DMS114 treated with DMSO at 0.1 percent for 48 hours (cell line): ENCODE measurements around the gene LRCH4.

ENCODE experiments used
- DNase-seq: peaks from one replicate; lab custom pipeline; 2025; ENCODE audit not compliant: unreplicated experiment; lab: John Stamatoyannopoulos, UW

The LRCH4 gene

DNA sequence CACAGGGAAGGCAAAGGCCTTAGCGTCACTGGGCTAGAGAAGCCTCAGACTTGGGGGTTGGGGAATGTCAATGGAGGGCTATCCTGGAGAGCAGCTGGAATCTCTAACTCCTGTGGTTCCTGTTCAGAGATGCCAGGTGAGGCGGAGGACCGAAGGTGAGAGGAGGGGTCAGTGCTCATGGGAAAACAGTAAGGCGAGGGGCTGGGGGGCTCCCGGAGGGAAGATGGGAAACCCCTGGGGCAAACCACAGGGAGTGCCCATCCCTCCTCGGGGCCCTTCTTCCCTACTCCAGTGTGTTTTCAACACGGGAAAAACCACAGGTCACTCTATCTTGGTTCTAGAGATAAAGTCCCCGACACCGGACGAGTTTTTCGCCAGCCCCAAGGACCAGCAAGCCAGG, 3.3 kb downstream of the LRCH4 start:
- DNase-seq, result no peak

DNA sequence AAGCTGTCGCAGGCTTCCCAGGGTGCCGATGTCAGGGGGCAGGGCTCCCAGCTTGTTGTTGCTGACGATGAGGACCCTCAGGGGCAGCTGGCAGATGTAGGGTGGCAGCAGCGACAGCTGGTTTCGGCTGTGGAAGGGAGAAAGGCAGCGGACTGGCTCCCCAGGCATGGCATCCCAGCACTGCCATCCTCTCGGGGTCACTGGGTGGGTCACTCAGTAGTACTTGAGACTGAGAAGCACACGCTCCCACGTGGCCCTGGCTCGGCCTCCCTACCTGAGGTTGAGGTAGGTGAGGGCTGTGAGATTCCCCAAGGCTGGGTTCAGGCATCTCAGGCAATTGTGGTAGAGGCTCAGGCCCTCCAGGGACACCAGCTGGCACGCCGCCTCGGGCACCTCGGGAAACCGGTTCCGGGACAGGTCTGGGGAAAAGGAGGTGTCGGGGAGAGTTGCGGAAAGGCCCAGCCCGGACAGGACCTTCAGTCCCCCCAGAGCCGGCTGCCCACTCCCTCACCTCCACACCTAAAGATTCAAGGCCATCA, 3.8 kb downstream of the LRCH4 start:
- no peak for DNase-seq

DNA sequence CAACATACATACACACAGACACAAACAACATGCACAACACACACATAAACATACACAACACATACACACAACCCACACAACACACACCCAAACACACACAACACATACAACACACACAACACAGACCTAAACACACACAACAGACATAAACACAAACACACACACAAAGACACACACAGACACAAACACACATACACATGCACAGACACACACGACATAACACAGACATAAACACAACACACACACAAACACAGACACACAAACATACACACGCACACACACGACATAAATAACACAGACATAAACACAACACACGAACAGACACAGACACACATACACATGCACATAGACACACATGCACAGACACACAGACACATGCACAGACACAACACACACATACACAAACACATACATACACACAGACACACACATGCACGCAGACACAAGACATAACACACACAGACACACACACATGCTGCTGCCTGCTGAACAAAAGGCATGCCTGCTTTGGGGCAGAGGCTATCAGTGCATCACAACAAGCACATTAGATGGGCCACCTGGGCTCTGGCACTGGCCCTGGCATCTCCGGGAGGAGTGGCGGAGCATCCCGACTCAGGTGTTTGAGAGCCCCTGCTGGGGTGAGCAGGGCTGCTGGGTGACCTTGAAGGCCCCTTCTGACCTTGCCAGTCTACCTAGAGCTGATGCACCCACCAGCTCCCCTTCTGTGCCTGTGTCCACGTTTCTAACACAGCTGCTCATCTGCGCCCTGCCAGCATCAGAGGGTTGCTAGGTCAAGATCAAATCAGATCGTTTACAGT, 5.3 kb downstream of the LRCH4 start:
- DNase-seq, result no peak

DNA sequence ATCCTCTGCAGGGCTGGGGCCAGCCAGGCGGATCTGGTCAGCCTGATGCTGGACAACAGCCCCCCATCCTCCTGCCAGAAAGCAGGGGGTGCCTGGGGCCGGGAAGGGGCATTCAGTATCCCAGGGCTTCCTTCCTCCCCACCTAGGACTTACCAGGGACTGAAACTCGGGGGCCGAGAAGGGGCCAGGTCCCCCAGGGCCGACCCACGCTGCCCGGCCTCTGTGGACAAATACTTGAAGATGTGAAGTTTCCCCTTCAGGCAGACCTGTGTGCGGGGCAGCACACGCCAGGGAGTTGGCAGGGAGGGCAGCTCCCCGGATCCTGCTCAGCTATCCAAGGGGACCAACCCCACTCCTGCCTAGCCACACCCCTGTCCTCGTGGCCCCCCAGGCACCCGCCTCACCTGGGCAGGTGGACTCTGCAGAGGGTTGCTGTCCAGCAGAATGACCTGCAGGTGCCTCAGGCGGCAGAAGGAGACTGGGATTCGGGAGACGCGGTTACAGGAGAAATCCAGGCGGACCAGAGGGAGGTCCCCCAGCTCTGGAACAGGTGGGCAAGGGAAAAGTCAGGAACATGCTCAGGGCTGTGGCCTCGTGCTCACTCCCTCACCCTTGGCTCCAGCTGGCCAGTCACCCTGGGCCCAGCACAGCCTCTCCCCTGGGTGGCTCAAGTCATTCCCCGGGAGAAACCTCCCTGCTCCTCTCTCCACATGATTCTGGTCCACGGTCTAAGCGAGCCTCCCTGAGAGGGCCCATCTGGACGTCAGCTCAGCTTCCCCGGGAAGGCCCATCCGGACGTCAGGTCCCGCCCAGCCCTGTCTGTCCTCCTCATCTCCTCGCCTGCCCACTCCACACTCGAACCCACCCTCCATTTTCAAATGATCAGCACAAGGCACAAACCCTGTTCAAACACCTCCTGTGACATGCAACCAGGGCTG, 7.4 kb downstream of the LRCH4 start:
- DNase-seq, result no peak

DNA sequence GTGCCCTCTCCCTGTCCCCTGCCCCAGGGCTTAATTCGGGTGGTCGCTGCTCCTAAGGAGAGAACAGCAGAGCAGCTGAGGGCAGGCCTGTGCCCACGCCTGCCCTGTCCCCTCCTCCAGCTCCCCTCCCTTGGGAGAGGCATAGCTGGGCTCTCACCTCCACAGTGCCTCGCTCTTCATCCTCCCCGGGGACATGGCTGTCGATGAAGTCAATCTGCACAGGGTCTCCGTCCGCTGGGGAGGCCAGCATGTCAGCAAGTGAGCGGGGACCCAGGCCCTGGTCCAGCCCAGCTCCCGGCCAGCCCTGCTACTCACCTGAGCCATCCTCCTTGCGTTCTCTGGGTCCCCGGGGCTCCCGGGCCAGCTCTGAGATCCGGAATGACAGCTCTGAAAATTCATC, 8.4 kb downstream of the LRCH4 start:
- no peak for DNase-seq

DNA sequence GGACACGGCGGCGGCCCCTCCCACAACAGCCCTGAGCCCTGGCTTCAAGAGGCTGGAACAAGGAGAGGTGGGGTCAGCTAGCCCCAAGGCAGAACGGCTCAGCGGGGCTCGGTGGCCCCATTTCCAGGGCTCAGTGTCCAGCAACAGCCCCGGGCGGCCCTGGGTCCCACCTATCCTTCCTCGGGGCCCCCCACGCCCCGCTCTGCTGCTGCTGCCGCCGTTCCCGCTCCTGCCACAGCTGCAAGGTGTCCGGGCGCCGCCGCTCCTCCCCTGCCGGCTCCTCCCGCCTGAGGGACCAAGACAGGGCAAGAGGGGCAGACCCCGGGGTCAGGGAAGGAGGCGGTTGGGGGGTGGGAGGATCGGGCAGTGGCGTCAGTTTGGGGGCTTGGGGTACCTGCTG, 8.8 kb downstream of the LRCH4 start:
- DNase-seq, result no peak

DNA sequence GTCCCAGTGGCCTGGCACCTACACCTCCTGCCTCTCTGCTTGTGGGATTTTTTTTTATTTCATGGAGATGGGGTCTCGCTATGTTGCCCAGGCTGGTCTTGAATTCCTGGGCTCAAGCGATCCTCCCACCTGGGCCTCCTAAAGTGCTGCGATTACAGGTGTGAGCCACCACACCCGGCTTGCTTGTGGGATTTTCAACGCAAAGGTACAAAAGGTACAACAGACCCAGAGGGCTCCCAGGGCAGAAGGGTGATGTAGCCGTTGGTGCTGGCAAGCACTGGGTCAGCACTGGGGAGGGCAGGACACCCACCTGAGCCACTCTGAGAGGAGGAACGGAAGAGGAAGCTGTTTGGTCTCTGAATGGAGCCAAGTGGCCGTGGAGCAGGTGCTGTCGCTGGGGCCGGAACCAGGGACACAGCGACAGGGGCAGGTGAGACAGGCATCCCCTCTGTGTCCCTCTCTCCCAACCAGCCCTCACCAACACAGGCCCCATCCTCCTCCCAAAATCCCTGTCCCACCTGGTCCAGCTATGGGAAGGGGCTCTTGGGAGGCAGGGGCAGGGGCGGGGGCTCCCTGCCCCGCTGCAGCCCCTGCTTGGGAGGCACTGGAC, 9.4 kb downstream of the LRCH4 start:
- no peak for DNase-seq

DNA sequence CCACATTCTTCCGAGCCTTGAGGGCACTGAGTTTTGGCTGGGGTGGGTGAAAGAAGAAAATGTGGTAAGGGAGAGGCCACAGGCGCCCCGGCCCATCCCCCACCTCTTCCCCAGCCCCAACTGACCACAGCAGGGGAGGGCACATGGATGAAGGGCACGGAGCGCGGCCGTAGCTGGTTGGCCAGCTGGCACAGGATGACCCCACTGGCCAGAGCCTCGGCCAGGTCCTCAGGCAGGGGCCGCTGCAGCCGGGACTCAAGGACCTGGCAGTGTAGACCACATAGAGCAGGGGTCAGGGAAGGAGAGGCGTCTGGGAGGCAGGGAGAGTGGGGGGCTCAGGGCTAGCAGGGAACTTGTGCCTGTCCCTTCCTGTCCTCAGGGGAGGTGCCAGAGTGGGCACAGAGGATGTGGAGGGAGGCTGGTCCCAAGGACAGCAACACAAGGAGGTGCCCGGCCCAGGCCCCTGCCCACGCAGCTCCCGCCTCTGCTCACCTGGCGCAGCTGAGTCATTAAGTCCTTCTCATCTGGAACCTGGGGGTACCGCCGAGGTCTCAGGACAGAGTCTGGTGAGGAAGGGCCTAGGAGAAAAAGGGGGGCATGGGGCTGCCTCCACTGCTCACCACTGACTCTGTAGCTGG, 10.1 kb downstream of the LRCH4 start:
- no peak for DNase-seq

DNA sequence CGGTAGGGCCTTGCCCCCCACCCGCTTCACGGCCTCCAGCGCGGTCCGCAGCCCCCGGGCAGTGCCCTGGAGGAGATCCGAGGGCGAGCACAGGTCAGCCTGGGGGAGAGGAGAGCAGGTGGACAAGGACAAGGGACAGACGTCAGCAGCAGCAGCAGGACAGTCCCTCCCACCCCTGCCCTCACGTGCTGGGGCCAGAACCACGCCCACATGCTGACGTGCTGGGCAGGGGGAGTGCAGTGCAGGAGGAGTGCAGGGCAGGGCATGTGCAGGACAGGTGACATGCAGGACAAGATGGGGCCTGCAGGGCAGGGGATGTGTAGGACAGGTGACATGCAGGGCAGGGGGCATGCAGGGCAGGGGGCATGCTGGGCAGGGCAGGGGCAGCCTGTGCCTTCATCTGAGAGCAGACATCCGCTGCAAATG, 10.7 kb downstream of the LRCH4 start:
- DNase-seq, result no peak

DNA sequence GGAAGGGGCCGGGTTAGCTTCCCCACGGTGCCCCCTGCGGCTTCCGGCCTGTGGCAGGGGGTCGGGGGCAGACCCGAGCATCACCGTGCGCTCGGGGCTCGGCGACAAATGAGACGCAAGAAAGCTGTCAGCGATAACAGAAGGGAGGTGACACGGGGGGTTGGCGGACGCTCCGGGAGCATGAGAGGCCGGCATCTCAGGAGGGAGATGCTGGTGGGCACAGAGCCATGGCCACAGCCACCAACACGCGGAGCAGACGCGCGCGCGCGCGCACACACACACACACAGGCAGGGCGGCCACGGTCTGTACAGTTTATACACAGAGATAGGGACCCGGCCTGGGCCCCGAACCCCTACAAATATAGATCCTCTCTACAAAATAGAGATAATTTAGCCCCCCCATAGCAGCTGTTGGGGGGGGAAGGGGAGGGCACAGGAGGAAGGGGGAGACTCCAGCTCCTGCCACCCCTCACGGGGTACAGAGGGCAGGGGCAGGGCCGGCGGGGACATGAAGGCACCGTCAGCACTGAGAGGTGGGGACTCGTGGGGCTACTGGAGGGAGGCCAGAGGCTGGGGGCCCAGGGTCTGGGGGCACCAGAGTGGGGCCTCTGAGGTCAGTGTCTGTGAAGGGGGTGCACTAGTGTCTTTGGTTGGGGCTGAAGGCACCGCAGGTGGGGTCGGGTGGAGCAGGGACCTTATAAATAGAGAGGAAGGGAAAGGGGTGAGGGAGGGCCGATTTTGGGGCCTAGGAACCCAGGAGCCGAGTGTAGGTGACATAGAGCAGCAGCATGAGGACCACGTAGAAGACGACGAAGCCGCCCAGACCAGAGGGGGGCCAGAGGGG, 11.3 kb downstream of the LRCH4 start:
- no peak for DNase-seq

DNA sequence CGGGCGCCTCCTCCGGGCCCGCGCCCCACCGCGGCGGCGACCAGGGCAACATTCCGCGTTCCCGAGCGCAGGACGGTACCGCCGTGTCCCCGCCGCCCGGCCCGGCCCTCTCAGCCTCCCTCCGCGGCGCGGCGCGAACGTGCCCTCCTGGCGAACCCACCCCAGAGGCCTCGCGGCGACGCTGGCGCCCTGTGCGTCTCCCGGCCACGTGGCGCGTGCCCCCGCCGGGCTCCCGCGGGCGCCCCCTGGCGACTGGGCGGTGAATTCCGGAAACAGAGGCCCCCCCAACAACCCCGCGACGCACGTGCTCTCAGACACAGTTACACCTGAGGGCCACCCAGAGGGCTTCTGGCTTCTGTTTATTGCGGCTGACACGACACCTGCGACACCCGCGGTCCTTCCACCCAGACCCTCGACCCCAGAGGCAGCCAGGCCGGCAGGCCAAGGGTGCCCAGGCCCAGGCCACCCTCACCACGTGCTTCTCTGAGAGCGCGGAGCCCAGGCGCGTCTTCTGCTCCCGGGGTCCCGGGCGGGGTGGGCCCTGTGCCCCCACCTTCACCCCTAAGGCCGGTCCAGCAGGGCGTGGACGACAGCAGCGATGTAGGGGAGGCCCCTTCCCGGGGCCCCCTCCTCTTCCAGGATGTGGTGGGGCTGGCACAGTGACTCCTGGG, 12.1 kb downstream of the LRCH4 start, which contains the start of gene SAP25:
TSS of gene SAP25 (minus strand) at position 210 of the 671 bp plus-strand sequence. CDS start at position 52, 158 bp downstream.
- no peak for DNase-seq

DNA sequence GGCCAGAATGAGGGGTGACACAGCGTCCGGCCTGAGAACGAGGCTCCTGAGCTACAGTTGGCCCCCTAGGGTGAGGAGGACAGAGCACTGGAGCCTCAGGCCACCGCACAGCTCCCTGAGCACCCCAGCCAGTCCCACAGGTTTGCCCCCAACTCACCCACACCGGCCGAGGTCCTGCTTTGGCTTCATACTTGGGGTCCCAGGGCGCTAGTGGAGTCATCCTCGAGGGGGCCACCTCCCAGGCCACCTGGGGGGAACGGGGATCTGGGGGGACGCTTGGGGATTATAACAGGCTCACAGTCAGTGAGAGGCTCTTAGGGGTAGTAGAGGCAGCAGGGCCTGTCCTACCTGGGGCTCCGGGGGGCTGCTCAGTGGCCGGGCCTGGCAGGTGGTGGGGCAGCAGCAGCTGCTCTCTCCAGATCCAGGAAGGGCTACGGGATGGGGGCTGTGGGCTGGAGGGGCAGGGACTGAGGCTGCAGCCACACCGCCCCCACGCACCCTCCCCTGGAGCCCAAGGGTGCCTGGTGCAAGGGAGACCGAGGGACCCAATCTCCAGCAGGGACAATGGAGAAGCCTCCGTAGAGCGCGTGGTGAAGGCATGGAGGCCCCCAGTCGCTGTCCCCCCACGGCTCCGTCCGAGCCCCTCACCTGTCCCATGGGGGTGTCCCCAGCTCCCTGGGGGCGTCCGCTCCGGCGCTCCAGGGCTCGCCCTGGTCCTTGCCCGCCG, 12.8 kb downstream of the LRCH4 start:
- no peak for DNase-seq

DNA sequence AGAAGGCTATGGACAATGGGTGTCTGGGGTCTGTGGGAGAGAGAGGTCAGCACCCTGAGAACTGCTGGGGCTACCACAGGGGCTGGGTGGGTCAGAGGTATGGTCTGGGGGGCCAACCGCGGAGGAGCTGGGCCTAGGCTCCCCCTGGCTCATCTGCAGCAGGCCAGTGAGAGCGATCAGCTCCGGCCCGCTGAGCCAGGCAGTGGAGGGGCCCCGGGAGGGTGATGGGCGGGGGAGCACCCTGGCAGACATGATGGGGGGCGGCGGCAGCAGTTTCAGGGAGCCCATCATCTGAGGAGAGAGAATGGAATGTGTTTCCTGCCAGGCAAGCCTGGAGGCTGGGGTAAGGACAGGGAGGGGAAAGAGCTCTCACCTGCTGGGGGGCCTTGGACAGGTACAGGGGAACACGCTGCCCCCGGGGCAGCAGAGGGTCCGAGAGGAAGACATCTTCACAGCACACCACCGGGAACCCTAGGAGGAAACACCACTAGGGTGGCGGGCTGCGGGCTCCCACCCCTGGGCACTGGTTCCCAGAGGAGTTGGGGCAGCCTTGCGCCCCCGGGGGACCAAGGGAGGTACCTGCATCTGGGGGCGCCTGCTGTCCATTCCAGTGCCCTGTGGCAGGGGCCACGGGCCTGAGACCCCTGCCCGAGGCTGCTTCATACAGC, 13.5 kb downstream of the LRCH4 start:
- no peak for DNase-seq

DNA sequence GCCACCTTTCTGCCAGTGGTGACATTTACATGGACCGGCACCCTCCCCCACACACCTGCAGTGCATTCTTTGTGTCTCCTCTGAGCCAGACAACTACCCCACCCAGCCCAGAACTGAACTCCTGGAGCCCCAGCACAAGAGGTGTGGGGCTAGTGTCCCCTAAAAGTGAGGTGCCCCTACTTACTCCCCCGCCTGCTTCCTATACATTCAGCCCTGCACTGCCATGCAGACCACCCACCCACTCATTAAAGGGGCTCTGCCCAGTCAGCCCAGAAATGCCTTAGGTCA, 14.2 kb downstream of the LRCH4 start:
- DNase-seq, result no peak

DNA sequence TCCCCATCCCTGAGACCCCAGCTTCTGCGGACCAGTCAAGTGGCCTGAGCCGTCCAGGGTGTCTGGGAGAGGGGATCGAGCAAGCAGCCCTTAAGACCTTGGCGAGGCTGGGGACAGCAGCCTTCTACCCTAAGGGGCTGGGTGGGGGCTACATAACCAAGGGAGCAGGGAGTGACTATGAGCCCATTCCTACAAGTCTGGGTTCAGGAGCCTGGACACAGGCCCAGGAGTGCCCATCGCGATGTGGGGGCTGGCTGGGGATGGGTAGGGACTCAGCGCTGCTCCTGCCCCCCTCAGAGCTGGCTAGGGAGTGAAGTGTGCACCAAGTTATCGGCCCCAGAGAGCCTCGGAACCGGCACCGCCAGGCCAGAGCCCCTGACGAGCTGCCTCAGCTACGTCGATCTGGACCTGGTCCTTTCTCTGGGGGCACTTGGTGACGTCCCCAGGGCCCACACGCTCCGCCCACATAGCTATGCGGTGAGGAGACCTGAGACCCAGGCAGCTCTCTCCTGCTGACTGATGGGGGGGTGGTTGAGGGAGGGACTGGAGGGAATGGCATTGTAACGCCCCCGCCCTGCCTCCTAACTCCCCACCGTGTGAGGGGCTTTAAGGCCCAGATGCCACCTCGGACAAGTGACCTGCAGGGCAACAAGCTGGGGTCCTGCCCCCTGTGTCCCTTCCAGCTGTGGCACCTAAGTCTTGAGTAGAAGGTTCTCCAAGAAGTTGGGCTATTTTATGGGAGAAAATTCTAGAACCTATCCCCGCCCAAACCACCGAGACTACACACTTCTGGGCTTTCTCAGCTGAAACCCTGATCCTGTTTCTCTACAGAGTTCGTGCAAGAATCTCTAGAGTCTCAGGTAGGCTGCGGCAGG, 14.7 kb downstream of the LRCH4 start:
- DNase-seq, result no peak

DNA sequence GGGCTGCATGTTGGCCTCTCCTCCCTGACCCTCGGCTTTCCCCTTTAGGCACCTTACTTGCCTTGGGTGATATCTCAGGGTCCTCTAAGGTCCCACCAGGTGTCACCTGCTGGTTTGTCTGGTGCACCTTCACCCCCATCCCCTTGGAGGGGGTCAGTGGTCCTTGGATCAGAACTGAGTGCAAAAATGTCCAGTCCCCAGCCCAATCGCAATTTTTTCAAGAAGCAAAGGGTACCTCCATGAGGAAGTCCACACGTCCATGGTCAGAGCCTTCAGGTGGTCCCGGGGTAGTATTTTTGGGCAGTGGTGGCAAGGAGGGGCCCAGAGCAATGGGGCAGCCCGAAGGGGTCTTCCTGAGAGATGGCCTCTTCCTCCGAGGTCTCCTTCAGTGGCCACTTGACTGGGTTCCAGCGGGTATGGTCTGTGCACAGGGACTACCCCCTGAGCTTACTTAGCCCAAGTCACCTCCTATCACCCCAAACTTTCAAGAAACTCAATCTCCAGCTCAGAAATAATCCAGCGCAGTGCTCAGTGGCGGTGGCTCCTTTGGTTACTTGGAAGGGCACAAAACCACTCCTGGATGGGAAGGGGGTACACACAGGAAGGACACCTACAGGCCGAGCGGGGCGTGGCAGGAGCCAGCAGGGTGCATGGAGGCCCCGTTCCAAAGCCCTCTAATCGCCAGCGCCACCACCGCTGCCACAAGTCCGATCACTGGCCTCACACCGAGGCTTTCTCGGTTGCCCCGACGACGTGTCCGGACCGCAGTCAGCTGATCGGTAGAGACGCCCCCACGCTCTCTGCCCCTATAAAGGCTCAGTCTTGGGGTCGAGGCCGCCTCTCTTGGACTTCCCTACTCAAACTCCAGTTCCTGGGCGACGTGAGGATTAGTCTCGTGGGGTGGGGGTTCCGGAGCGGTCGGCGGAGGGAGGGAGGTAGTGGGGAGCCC, 16.8 kb downstream of the LRCH4 start:
- DNase-seq, result no peak
